Measurements from ENCODE around the gene LRRC14B. TPM values are rescaled to one million over a fixed set of nuclear protein-coding genes. Genes with fewer than 3 reads are reported as not detected.

Gene LRRC14B
- polyA plus RNA-seq, 3 donors, result not detected

- 94% methylated on average over 16 of the region's 18 CpGs for WGBS (ENCODE audit: insufficient coverage)
Measured at GRCh38 chr5:154826-155225, 36.5 kb upstream of the LRRC14B start.

DNA sequence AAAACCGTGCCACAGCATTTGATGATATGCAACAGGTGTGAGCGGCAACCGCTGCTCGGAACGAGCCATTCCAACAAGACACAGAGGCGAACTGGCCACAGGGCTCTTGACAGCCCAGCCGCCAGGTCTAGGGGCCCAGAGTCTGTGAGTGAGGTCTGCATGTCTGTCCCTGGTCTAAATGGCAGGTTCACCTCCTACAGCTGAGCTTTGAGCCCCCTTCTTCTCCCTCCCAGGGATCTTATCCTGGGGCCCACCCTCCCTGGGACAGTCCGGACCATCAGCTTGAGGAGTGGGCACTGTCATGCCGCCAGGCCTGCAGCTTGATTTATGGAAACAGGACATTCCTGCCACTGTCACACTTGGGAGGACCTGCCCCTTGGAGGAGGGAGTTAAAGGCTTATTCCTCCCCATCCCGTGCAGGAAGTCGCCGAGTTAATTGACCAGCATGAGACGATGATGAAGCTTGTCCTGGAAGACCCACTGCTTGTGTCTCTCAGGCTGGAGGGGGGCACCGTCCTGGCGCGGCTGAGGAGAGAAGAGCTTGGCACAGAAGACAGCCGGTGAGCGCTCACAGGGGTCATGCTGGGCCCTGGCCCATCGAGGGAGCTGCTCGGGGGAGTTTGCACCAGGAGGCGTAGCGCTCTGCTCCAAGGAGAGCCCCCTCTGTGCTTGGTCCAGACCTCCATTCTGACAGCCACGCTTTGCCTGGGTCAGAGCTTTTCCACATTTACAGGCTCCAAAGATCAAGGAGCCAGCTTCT lies 35.5 kb upstream of the LRRC14B start:
- TF ChIP-seq, protein P1, sequence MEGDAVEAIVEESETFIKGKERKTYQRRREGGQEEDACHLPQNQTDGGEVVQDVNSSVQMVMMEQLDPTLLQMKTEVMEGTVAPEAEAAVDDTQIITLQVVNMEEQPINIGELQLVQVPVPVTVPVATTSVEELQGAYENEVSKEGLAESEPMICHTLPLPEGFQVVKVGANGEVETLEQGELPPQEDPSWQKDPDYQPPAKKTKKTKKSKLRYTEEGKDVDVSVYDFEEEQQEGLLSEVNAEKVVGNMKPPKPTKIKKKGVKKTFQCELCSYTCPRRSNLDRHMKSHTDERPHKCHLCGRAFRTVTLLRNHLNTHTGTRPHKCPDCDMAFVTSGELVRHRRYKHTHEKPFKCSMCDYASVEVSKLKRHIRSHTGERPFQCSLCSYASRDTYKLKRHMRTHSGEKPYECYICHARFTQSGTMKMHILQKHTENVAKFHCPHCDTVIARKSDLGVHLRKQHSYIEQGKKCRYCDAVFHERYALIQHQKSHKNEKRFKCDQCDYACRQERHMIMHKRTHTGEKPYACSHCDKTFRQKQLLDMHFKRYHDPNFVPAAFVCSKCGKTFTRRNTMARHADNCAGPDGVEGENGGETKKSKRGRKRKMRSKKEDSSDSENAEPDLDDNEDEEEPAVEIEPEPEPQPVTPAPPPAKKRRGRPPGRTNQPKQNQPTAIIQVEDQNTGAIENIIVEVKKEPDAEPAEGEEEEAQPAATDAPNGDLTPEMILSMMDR (IDR thresholded peaks at IDR 0.05), result no peak
- no peak overlapping the region for H3K27ac Mint-ChIP-seq
- H3K79me2 ChIP-seq (ENCODE audit: insufficient read depth, low read length), result no peaks in the 10 kb centered on the region
- no peak overlapping the region for H3K9ac ChIP-seq (ENCODE audit: insufficient read depth, low read length, poor library complexity, severe bottlenecking)
- H3K9me3 ChIP-seq (replicated peaks in 1 of 2; ENCODE audit: control insufficient read depth in 1 of 2, insufficient read depth in 1 of 2, low read length in 2 of 2), result no peaks in the 10 kb centered on the region
- no peaks in the 10 kb centered on the region for H4K20me1 ChIP-seq (ENCODE audit: insufficient read depth, low read length)
- no peaks in the 10 kb centered on the region for H3K36me3 Mint-ChIP-seq
- no peaks in the 10 kb centered on the region for H3K36me3 ChIP-seq (replicated peaks in 1 of 2; ENCODE audit: control insufficient read depth in 1 of 2, insufficient read depth in 2 of 2, low read length in 2 of 2)
- H3K4me2 ChIP-seq (replicated peaks; ENCODE audit: extremely low read depth, low read length, poor library complexity, severe bottlenecking), result no peak overlapping the region
- H3K4me1 ChIP-seq (ENCODE audit: control insufficient read depth in 1 of 2, insufficient read depth in 2 of 2, low read length in 2 of 2), result no peaks in the 10 kb centered on the region
- H3K27me3 Mint-ChIP-seq (ENCODE audit: low read depth in 3 of 3), result peaks cover 10 to 15% (median 14%) of the 10 kb centered on the region in 3 donors
- no peaks in the 10 kb centered on the region for H3K4me1 Mint-ChIP-seq
- WGBS (ENCODE audit: insufficient coverage), result 98% methylated on average over 22 of the region's 23 CpGs
- intact Hi-C loops (cut with micrococcal nuclease), result no loop called here
- no peak overlapping the region for H2AFZ ChIP-seq (ENCODE audit: insufficient read depth, low read depth, low read length, poor library complexity, severe bottlenecking)
- H3K27ac ChIP-seq (ENCODE audit: low read depth in 1 of 2, low read length in 2 of 2), result no peak overlapping the region
- no peak for DNase-seq
- H3K4me3 ChIP-seq (replicated peaks in 1 of 3; ENCODE audit: low read depth in 2 of 3, low read length in 3 of 3), result no peak overlapping the region
- H3K27me3 ChIP-seq (ENCODE audit: control insufficient read depth in 2 of 2, insufficient read depth in 2 of 2, low read length in 2 of 2), result no peaks in the 10 kb centered on the region
- peaks cover 0 to 2% (median 0%) of the 10 kb centered on the region in 7 donors for H3K9me3 Mint-ChIP-seq
- H3K4me3 Mint-ChIP-seq, result no peak overlapping the region

More at GRCh38 chr5:154826-155225, 36.5 kb upstream of the LRRC14B start:
- Histone ChIP-seq H3K4me1 (ENCODE audit: control insufficient read depth in 1 of 2, insufficient read depth in 2 of 2, low read length in 2 of 2) (no peaks in the 10 kb centered on the region), H2AFZ (ENCODE audit: insufficient read depth, low read depth, low read length, poor library complexity, severe bottlenecking) (no peak overlapping the region), H3K36me3 (replicated peaks in 1 of 2; ENCODE audit: control insufficient read depth in 1 of 2, insufficient read depth in 2 of 2, low read length in 2 of 2) (no peaks in the 10 kb centered on the region), H3K4me2 (replicated peaks; ENCODE audit: extremely low read depth, low read length, poor library complexity, severe bottlenecking) (no peak overlapping the region), H3K79me2 (ENCODE audit: insufficient read depth, low read length) (no peaks in the 10 kb centered on the region), H3K4me3 (replicated peaks in 1 of 3; ENCODE audit: low read depth in 2 of 3, low read length in 3 of 3) (no peak overlapping the region), H3K27ac (ENCODE audit: low read depth in 1 of 2, low read length in 2 of 2) (no peak overlapping the region), H3K9ac (ENCODE audit: insufficient read depth, low read length, poor library complexity, severe bottlenecking) (no peak overlapping the region), H3K27me3 (ENCODE audit: control insufficient read depth in 2 of 2, insufficient read depth in 2 of 2, low read length in 2 of 2) (no peaks in the 10 kb centered on the region), H4K20me1 (ENCODE audit: insufficient read depth, low read length) (no peaks in the 10 kb centered on the region), H3K9me3 (replicated peaks in 1 of 2; ENCODE audit: control insufficient read depth in 1 of 2, insufficient read depth in 1 of 2, low read length in 2 of 2) (no peaks in the 10 kb centered on the region)
- Mint-ChIP-seq H3K4me3 (no peak overlapping the region), H3K36me3 (no peaks in the 10 kb centered on the region), H3K27ac (no peak overlapping the region), H3K9me3 (peaks cover 0 to 1% (median 0%) of the 10 kb centered on the region in 7 donors), H3K27me3 (ENCODE audit: low read depth in 3 of 3) (peaks cover 8 to 9% (median 8%) of the 10 kb centered on the region in 3 donors), H3K4me1 (no peaks in the 10 kb centered on the region)
- intact Hi-C loops (cut with micrococcal nuclease), result no loop called here
- TF ChIP-seq, protein P1 (IDR thresholded peaks at IDR 0.05), result no peak
- DNase-seq, result no peak

All from CD14-positive monocyte (primary cell).